ENCODE measurements around the gene ARID1B. TPM values are rescaled to one million over a fixed set of nuclear protein-coding genes. Genes with fewer than 3 reads are reported as not detected.

ARID1B gene
- total and polyA plus RNA-seq, 4 donors = 7.0 to 49.0 (median 24.2) TPM

DNA sequence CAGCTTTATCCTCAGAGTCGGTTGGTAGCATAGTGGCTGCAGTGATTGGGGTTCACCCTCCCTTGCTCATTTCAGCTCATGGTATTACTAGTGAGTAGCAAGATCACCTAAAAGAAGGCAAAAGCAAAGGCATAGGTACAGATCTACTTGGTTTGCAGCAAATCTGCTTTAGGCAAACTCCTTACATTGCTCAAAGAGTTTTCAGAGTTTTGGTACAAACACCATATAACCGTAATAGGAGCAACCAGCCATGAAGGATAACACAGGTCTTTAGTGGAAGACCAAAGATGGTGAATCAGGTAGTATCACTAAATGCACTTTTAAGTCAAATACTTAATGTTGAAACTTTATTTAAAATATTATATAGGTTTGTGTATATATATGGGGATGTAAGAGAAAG, 172.9 kb downstream of the ARID1B start (continued):
- TF ChIP-seq, protein P1, sequence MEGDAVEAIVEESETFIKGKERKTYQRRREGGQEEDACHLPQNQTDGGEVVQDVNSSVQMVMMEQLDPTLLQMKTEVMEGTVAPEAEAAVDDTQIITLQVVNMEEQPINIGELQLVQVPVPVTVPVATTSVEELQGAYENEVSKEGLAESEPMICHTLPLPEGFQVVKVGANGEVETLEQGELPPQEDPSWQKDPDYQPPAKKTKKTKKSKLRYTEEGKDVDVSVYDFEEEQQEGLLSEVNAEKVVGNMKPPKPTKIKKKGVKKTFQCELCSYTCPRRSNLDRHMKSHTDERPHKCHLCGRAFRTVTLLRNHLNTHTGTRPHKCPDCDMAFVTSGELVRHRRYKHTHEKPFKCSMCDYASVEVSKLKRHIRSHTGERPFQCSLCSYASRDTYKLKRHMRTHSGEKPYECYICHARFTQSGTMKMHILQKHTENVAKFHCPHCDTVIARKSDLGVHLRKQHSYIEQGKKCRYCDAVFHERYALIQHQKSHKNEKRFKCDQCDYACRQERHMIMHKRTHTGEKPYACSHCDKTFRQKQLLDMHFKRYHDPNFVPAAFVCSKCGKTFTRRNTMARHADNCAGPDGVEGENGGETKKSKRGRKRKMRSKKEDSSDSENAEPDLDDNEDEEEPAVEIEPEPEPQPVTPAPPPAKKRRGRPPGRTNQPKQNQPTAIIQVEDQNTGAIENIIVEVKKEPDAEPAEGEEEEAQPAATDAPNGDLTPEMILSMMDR (IDR thresholded peaks at IDR 0.05; ENCODE audit: low read depth, low read length, missing input control) = no peak
- TF ChIP-seq, protein P2, sequence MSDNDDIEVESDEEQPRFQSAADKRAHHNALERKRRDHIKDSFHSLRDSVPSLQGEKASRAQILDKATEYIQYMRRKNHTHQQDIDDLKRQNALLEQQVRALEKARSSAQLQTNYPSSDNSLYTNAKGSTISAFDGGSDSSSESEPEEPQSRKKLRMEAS (IDR thresholded peaks at IDR 0.05) = no peak
- TF ChIP-seq FOXA1 (IDR thresholded peaks at IDR 0.05) (no peak), FOXA2 (IDR thresholded peaks at IDR 0.05) (no peak), YY1 (IDR thresholded peaks at IDR 0.05) (no peak), RAD21 (IDR thresholded peaks at IDR 0.05) (no peak), RXRA (IDR thresholded peaks at IDR 0.05) (no peak)

- Histone ChIP-seq H3K27me3 (ENCODE audit: control insufficient read depth in 4 of 4, insufficient read depth in 4 of 4, low read length in 3 of 4) (no peaks in the 10 kb centered on the region), H3K4me1 (ENCODE audit: control insufficient read depth in 4 of 4, insufficient read depth in 4 of 4, low read length in 3 of 4) (peaks cover 6 to 22% (median 15%) of the 10 kb centered on the region in 4 donors), H3K4me3 (ENCODE audit: low read depth in 1 of 3, low read length in 3 of 3) (no peak overlapping the region), H3K36me3 (ENCODE audit: control insufficient read depth in 4 of 4, insufficient read depth in 3 of 4, low read depth in 1 of 4, low read length in 3 of 4) (no peaks in the 10 kb centered on the region), H3K9me3 (ENCODE audit: control insufficient read depth in 4 of 4, low read length in 3 of 4) (no peaks in the 10 kb centered on the region), H3K9ac (ENCODE audit: low read depth in 1 of 2, low read length in 2 of 2) (no peak overlapping the region), H3K27ac (ENCODE audit: low read depth in 1 of 2, low read length in 2 of 2) (no peak overlapping the region)
- no peak for DNase-seq (ENCODE audit: low spot score)
- WGBS = 88% methylated on average over 5 of the region's 5 CpGs
- no peak for TF ChIP-seq FOXA1 (IDR thresholded peaks at IDR 0.05)
- TF ChIP-seq, protein P2 (IDR thresholded peaks at IDR 0.05) = no peak
- no peak for TF ChIP-seq TAF1 (conservative IDR thresholded peaks at IDR 0.05)
- TF ChIP-seq, protein P3, sequence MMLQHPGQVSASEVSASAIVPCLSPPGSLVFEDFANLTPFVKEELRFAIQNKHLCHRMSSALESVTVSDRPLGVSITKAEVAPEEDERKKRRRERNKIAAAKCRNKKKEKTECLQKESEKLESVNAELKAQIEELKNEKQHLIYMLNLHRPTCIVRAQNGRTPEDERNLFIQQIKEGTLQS (IDR thresholded peaks at IDR 0.05) = no peak
- TF ChIP-seq YY1 (IDR thresholded peaks at IDR 0.05) = no peak
- TF ChIP-seq SP1 (IDR thresholded peaks at IDR 0.05) = no peak
- TF ChIP-seq JUND (IDR thresholded peaks at IDR 0.05) = no peak
- TF ChIP-seq HNF4A (conservative IDR thresholded peaks at IDR 0.05) = no peak
- no peak for TF ChIP-seq HNF4G (IDR thresholded peaks at IDR 0.05)
- TF ChIP-seq, protein P4, sequence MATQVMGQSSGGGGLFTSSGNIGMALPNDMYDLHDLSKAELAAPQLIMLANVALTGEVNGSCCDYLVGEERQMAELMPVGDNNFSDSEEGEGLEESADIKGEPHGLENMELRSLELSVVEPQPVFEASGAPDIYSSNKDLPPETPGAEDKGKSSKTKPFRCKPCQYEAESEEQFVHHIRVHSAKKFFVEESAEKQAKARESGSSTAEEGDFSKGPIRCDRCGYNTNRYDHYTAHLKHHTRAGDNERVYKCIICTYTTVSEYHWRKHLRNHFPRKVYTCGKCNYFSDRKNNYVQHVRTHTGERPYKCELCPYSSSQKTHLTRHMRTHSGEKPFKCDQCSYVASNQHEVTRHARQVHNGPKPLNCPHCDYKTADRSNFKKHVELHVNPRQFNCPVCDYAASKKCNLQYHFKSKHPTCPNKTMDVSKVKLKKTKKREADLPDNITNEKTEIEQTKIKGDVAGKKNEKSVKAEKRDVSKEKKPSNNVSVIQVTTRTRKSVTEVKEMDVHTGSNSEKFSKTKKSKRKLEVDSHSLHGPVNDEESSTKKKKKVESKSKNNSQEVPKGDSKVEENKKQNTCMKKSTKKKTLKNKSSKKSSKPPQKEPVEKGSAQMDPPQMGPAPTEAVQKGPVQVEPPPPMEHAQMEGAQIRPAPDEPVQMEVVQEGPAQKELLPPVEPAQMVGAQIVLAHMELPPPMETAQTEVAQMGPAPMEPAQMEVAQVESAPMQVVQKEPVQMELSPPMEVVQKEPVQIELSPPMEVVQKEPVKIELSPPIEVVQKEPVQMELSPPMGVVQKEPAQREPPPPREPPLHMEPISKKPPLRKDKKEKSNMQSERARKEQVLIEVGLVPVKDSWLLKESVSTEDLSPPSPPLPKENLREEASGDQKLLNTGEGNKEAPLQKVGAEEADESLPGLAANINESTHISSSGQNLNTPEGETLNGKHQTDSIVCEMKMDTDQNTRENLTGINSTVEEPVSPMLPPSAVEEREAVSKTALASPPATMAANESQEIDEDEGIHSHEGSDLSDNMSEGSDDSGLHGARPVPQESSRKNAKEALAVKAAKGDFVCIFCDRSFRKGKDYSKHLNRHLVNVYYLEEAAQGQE (IDR thresholded peaks at IDR 0.05) = no peak
- no peak for TF ChIP-seq GABPA (IDR thresholded peaks at IDR 0.05 in 1 of 2, conservative IDR thresholded peaks at IDR 0.05 in 1 of 2)
Observed at GRCh38 chr6:156950531-156950930, 173.4 kb downstream of the ARID1B start.

DNA sequence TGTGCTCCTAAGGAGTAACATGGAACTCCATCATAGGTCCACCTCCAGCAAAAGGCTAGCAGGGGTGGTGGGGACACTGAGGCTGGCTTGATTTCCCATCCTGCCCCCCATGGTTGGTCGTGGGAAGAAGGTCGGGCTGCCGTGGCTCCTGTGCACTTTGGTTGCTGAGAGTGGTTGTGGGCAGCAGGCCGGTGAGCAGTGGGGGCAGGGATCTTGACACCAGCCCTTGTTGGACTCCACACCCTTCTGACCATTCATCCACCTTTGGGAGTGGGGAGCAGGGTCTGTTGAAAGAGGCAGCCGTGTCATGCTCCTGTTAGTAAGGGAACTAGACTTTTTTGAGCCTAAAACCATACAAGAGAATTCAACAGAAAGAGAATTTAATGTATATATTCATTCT, 175.2 kb downstream of the ARID1B start:
- H3K4me1 ChIP-seq (ENCODE audit: control insufficient read depth in 4 of 4, insufficient read depth in 4 of 4, low read length in 3 of 4) = peaks cover 15 to 40% (median 28%) of the 10 kb centered on the region in 4 donors
- no peaks in the 10 kb centered on the region for H3K27me3 ChIP-seq (ENCODE audit: control insufficient read depth in 4 of 4, insufficient read depth in 4 of 4, low read length in 3 of 4)
- 87% methylated on average over 5 of the region's 5 CpGs for WGBS
- H3K9me3 ChIP-seq (ENCODE audit: control insufficient read depth in 4 of 4, low read length in 3 of 4) = no peaks in the 10 kb centered on the region
- no peak for DNase-seq (ENCODE audit: low spot score)
- H3K27ac ChIP-seq (ENCODE audit: low read depth in 1 of 2, low read length in 2 of 2) = no peak overlapping the region
- no peaks in the 10 kb centered on the region for H3K36me3 ChIP-seq (ENCODE audit: control insufficient read depth in 4 of 4, insufficient read depth in 3 of 4, low read depth in 1 of 4, low read length in 3 of 4)
- no peak overlapping the region for H3K9ac ChIP-seq (ENCODE audit: low read depth in 1 of 2, low read length in 2 of 2)
- H3K4me3 ChIP-seq (ENCODE audit: low read depth in 1 of 3, low read length in 3 of 3) = no peak overlapping the region
- TF ChIP-seq YY1 (IDR thresholded peaks at IDR 0.05) (no peak), HNF4G (IDR thresholded peaks at IDR 0.05) (no peak), SP1 (IDR thresholded peaks at IDR 0.05) (no peak), RAD21 (IDR thresholded peaks at IDR 0.05) (no peak), FOXA2 (IDR thresholded peaks at IDR 0.05) (no peak), JUND (IDR thresholded peaks at IDR 0.05) (no peak), NR2F2 (IDR thresholded peaks at IDR 0.05) (no peak), TAF1 (conservative IDR thresholded peaks at IDR 0.05) (no peak)
- TF ChIP-seq, protein P4 (IDR thresholded peaks at IDR 0.05) = no peak
- TF ChIP-seq, protein P3 (IDR thresholded peaks at IDR 0.05) = no peak
- TF ChIP-seq, protein P5, sequence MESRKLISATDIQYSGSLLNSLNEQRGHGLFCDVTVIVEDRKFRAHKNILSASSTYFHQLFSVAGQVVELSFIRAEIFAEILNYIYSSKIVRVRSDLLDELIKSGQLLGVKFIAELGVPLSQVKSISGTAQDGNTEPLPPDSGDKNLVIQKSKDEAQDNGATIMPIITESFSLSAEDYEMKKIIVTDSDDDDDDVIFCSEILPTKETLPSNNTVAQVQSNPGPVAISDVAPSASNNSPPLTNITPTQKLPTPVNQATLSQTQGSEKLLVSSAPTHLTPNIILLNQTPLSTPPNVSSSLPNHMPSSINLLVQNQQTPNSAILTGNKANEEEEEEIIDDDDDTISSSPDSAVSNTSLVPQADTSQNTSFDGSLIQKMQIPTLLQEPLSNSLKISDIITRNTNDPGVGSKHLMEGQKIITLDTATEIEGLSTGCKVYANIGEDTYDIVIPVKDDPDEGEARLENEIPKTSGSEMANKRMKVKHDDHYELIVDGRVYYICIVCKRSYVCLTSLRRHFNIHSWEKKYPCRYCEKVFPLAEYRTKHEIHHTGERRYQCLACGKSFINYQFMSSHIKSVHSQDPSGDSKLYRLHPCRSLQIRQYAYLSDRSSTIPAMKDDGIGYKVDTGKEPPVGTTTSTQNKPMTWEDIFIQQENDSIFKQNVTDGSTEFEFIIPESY (IDR thresholded peaks at IDR 0.05) = no peak
- TF ChIP-seq, protein P2 (IDR thresholded peaks at IDR 0.05) = no peak

Measured in liver (tissue), 9 donors.